A673 (cell line): Measurements from ENCODE around the gene VSTM4. TPM values are rescaled to one million over a fixed set of nuclear protein-coding genes. Genes with fewer than 3 reads are reported as not detected.

Source experiments
- BruUV-seq: library from RNA; stranded (reverse); fragments of 400-500 nt; replicated peaks from 2 replicates; lab custom pipeline; 2021; lab: Mats Ljungman, UMichigan
- CTCF ChIA-PET: fragments of 300-600 bp; sonication (Branson Sonifier 250); formaldehyde crosslinking; loops from one replicate; lab custom pipeline; 2022; ENCODE audit warnings: antibody characterized with exemption; lab: Charles Lee
- POLR2A ChIA-PET: fragments of 300-600 bp; sonication (Branson Sonifier 250); formaldehyde crosslinking; loops from one replicate; lab custom pipeline; 2022; ENCODE audit warnings: antibody characterized with exemption; ENCODE audit not compliant: low non-redundant PET; lab: Charles Lee
- DNase-seq: peaks from one replicate; pipeline ENCODE4 v3.0.0-alpha.2; 2015; ENCODE audit warnings: low spot score
- H3K27ac ChIP-seq: fragments of 200-600 bp; sonication (generic); 2 replicates; pipeline ENCODE4 v1.5.1; 2016; ENCODE audit warnings: mixed run types, low read depth, mild to moderate bottlenecking, mixed read lengths, antibody characterized with exemption, low read length; ENCODE audit not compliant: poor library complexity, severe bottlenecking
- H3K27me3 ChIP-seq: fragments of 200-600 bp; sonication (generic); replicated peaks from 2 replicates; pipeline ENCODE4 v1.6.1; 2017; ENCODE audit warnings: mixed run types, low read depth, mild to moderate bottlenecking, mixed read lengths, antibody characterized with exemption, low read length; ENCODE audit not compliant: insufficient read depth, poor library complexity
- H3K36me3 ChIP-seq: fragments of 200-600 bp; sonication (generic); 2 replicates; pipeline ENCODE4 v1.6.1; 2016; ENCODE audit warnings: mixed run types, mild to moderate bottlenecking, mixed read lengths, antibody characterized with exemption, low read length; ENCODE audit not compliant: insufficient read depth, poor library complexity, severe bottlenecking
- H3K4me1 ChIP-seq: fragments of 200-600 bp; sonication (generic); 2 replicates; pipeline ENCODE4 v1.6.1; 2017; ENCODE audit warnings: mixed run types, mild to moderate bottlenecking, mixed read lengths, antibody characterized with exemption, low read length; ENCODE audit not compliant: insufficient read depth, poor library complexity, severe bottlenecking
- H3K4me3 ChIP-seq: fragments of 200-600 bp; sonication (generic); 2 replicates; pipeline ENCODE4 v1.5.1; 2016; ENCODE audit warnings: low read depth, mixed run types, mild to moderate bottlenecking, mixed read lengths, low read length; ENCODE audit not compliant: poor library complexity, severe bottlenecking
- H3K9me3 ChIP-seq: fragments of 200-600 bp; sonication (generic); 2 replicates; pipeline ENCODE4 v1.6.1; 2016; ENCODE audit warnings: mixed run types, low read depth, mild to moderate bottlenecking, mixed read lengths, antibody characterized with exemption, low read length; ENCODE audit not compliant: poor library complexity, severe bottlenecking
- CTCF ChIP-seq: fragments of 300-800, 200-600 bp; sonication (generic); conservative IDR thresholded peaks from 2 replicates; pipeline ENCODE4 v1.5.1; 2017; ENCODE audit warnings: low read depth, mild to moderate bottlenecking, antibody characterized with exemption, low read length, moderate library complexity, mixed read lengths
- EZH2 ChIP-seq: fragments of 200-600 bp; sonication (generic); IDR thresholded peaks from 2 replicates; pipeline ENCODE4 v1.6.1; 2017; ENCODE audit warnings: borderline replicate concordance, low read depth, mild to moderate bottlenecking, mixed read lengths, antibody characterized with exemption, low read length; ENCODE audit not compliant: poor library complexity, severe bottlenecking
- intact Hi-C: fragments of 100-400 bp; cut with micrococcal nuclease; formaldehyde crosslinking; loops from one replicate; pipeline ENCODE4 v1.10.0; 2022; ENCODE audit not compliant: unreplicated experiment
- total RNA-seq: library from RNA; stranded (reverse); gene quantifications from 2 replicates; pipeline ENCODE4 v1.2.3, GENCODE V29; 2021

VSTM4 gene
- total RNA-seq, 1 experiment from 2014 or later, result 0.11 TPM

GRCh38 chr10:49113741-49114141 is 1.6 kb downstream of the VSTM4 start:
- H3K4me1 ChIP-seq, result no peaks in the 10 kb centered on the region
- no peaks in the 10 kb centered on the region for H3K36me3 ChIP-seq
- no TSS peak for BruUV-seq
- intact Hi-C loops, result no loop called here
- POLR2A ChIA-PET, result no interaction called here
- CTCF ChIA-PET, result no interaction called here
- no peaks in the 10 kb centered on the region for H3K9me3 ChIP-seq
- DNase-seq, result no peak
- no peak for TF ChIP-seq EZH2
- no peak for TF ChIP-seq CTCF
- H3K27ac ChIP-seq, result no peak overlapping the region
- peaks cover 48% of the 10 kb centered on the region for H3K27me3 ChIP-seq
- no peak overlapping the region for H3K4me3 ChIP-seq

DNA sequence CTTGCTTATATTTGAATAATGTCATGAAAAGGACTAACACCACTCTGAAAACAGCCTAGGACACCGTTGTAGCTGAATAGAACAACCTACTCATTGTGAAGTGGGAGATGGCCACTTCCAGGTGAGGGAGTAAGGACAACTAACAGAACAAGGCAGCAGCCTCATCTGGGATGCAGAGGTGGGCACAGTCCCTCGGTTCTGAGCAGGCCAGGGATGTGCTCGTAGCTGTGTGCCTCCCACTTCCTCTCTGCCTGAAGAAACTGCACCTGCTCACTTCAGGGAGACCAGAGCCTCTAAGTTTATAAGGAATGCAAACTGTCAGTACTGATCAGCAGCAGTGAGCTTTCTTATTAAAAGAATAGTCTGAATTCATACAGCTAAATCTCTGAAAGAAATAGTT is 2.5 kb downstream of the VSTM4 start:
- CTCF ChIA-PET, result no interaction called here
- H3K27me3 ChIP-seq, result peaks cover 42% of the 10 kb centered on the region
- DNase-seq, result no peak

DNA sequence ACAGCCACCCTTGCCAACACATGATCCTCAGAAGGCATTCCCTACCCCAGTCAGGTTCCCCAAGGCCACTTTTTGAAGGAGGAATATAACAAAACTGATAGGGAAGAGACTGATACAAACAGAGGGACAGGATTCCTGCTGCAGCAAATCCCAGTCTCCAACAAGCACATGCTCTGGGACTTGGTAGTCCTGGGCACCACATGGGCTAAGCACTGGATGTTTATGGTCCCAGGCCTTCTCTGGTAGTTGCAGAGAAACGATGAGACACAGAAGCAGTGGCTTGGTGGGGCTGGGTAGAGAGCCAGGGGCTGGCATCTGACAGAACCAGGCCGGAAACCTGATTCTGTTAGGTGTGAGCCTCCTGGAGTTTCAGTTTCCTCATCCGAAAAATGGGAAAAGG is 3.2 kb downstream of the VSTM4 start:
- H3K27me3 ChIP-seq, result peaks cover 40% of the 10 kb centered on the region
- no peak overlapping the region for H3K27ac ChIP-seq
- H3K9me3 ChIP-seq, result no peaks in the 10 kb centered on the region
- no TSS peak for BruUV-seq
- no peak for DNase-seq
- intact Hi-C loops, result no loop called here
- ChIA-PET CTCF (no interaction called here), POLR2A (no interaction called here)
- TF ChIP-seq CTCF (no peak), EZH2 (no peak)
- H3K4me3 ChIP-seq, result no peak overlapping the region
- no peaks in the 10 kb centered on the region for H3K36me3 ChIP-seq
- no peaks in the 10 kb centered on the region for H3K4me1 ChIP-seq

More for the DNA sequence above, 2.5 kb downstream of the VSTM4 start:
- intact Hi-C loops, result no loop called here
- H3K27ac ChIP-seq, result no peak overlapping the region
- POLR2A ChIA-PET, result no interaction called here
- no TSS peak for BruUV-seq
- H3K4me3 ChIP-seq, result no peak overlapping the region
- TF ChIP-seq EZH2 (no peak), CTCF (no peak)
- H3K4me1 ChIP-seq, result no peaks in the 10 kb centered on the region
- no peaks in the 10 kb centered on the region for H3K9me3 ChIP-seq
- H3K36me3 ChIP-seq, result no peaks in the 10 kb centered on the region
